ENCODE results near the gene AHRR. TPM values are rescaled to one million over a fixed set of nuclear protein-coding genes. Genes with fewer than 3 reads are reported as not detected.

AHRR gene
- total RNA-seq, 1 experiment from 2014 or later, result 2.2 TPM

DNA sequence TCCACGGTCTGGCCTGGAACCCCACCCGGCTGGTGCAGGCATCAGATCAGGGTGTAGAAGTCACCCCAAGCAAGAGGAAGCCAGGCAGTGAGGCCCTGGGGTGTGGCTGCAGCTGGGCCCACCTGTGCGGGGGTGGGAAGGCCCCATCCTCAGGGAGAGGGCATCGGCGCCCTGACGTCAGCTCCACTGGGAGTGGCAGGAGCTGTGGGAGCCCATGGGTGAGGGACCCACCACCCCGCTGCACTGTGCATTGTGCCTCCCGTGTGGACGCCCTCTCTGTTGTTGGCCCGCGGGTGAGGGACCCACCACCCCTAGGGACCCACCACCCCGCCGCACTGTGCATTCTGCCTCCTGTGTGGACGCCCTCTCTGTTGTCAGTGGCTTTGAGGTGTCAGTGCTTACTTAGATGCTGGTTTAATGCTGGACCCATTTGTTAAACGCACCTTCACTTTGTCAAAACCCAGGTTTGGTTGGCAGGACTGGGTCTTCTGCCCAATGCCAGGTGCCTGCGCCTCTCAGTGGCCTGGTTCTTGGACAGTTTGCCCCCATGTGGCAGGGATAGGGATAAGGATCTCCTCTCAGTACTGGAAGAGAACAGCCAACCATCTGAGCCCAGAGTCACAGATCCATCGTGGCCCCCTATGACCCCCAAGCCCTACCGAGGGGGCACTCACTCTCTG lies 114.6 kb downstream of the AHRR start:
- no peak overlapping the region; a peak in 1 of 7 replicates for H3K27ac Mint-ChIP-seq
- Histone ChIP-seq H4K5ac (ENCODE audit: insufficient read length, low read depth, low read length) (no peak overlapping the region), H3K23me2 (ENCODE audit: insufficient read length, low read depth, low read length, poor library complexity, severe bottlenecking) (no peaks in the 10 kb centered on the region), H2AFZ (ENCODE audit: low read length) (no peak overlapping the region), H2BK5ac (ENCODE audit: insufficient read length, low read length) (no peak overlapping the region), H2AK5ac (ENCODE audit: insufficient read length, low read length) (no peak overlapping the region), H3K14ac (ENCODE audit: insufficient read depth, low read length) (no peak overlapping the region), H3K79me1 (ENCODE audit: insufficient read depth, low read depth, low read length, poor library complexity, severe bottlenecking) (no peaks in the 10 kb centered on the region), H3K9ac (ENCODE audit: extremely low read depth, insufficient read length, low read length) (no peak overlapping the region), H3K9me3 (ENCODE audit: control insufficient read depth, low read depth, low read length) (no peaks in the 10 kb centered on the region), H3K4me2 (ENCODE audit: insufficient read depth, insufficient read length, low read length) (no peak overlapping the region), H2BK15ac (ENCODE audit: low read depth, low read length) (no peak overlapping the region), H3K27ac (ENCODE audit: insufficient read length, low read depth, low read length) (no peak overlapping the region), H2BK12ac (ENCODE audit: insufficient read length, low read depth, low read length) (no peak overlapping the region), H4K91ac (ENCODE audit: insufficient read length, low read depth, low read length) (no peak overlapping the region), H3K4ac (ENCODE audit: low read depth, low read length) (no peak overlapping the region), H3K23ac (ENCODE audit: insufficient read length, low read depth, low read length) (no peak overlapping the region), H2BK120ac (ENCODE audit: low read depth, low read length, poor library complexity, severe bottlenecking) (no peak overlapping the region), H3T11ph (ENCODE audit: low read length) (no peak overlapping the region), H3K56ac (ENCODE audit: insufficient read length, low read depth, low read length) (no peak overlapping the region), H4K20me1 (ENCODE audit: control insufficient read depth, insufficient read depth, insufficient read length) (no peaks in the 10 kb centered on the region), H3K79me2 (ENCODE audit: insufficient read depth, low read length) (no peaks in the 10 kb centered on the region), H3K27me3 (ENCODE audit: insufficient read depth, low read length) (no peaks in the 10 kb centered on the region), H3K4me1 (ENCODE audit: insufficient read depth, low read length) (no peaks in the 10 kb centered on the region), H3K18ac (ENCODE audit: insufficient read length, low read depth, low read length) (no peak overlapping the region), H2BK20ac (ENCODE audit: low read depth, low read length, poor library complexity, severe bottlenecking) (no peak overlapping the region), H4K8ac (replicated peaks; ENCODE audit: insufficient read length, low read depth, low read length) (no peak overlapping the region)
- H3K4me1 Mint-ChIP-seq, result peaks cover 0 to under 1% of the 10 kb centered on the region in 2 experiments; a peak in 1 of 4 replicates
- H3K36me3 Mint-ChIP-seq (ENCODE audit: insufficient read depth in 1 of 3, low read depth in 3 of 3), result no peaks in the 10 kb centered on the region; a peak in 1 of 7 replicates
- no peaks in the 10 kb centered on the region for H3K9me3 Mint-ChIP-seq
- no CpG with 5 or more reads among the region's 18 CpGs for WGBS (ENCODE audit: extremely low coverage, insufficient read length, low lambda C conversion rate)
- TF ChIP-seq, protein P1, sequence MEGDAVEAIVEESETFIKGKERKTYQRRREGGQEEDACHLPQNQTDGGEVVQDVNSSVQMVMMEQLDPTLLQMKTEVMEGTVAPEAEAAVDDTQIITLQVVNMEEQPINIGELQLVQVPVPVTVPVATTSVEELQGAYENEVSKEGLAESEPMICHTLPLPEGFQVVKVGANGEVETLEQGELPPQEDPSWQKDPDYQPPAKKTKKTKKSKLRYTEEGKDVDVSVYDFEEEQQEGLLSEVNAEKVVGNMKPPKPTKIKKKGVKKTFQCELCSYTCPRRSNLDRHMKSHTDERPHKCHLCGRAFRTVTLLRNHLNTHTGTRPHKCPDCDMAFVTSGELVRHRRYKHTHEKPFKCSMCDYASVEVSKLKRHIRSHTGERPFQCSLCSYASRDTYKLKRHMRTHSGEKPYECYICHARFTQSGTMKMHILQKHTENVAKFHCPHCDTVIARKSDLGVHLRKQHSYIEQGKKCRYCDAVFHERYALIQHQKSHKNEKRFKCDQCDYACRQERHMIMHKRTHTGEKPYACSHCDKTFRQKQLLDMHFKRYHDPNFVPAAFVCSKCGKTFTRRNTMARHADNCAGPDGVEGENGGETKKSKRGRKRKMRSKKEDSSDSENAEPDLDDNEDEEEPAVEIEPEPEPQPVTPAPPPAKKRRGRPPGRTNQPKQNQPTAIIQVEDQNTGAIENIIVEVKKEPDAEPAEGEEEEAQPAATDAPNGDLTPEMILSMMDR (conservative IDR thresholded peaks at IDR 0.05), result peak; percentile 59; the same call in 2 of the 3 replicates
- H3K27me3 Mint-ChIP-seq (ENCODE audit: low read depth), result peaks cover 28% of the 10 kb centered on the region
- H3K4me3 Mint-ChIP-seq, result no peak overlapping the region
- DNase-seq, result peak; percentile 47
